Endodermal cell (in vitro differentiated cells): Measurements from ENCODE around the gene FBXL16. TPM values are rescaled to one million over a fixed set of nuclear protein-coding genes. Genes with fewer than 3 reads are reported as not detected.
A peak's percentile ranks its signal among the peaks of the same experiment; 100 is the strongest.

Source experiments
- DNase-seq: peaks from one replicate; pipeline ENCODE4 v3.0.0-alpha.2; 2017
- H3K27ac ChIP-seq: 2 replicates; pipeline ENCODE4 v1.5.1; 2013; ENCODE audit warnings: mild to moderate bottlenecking, low read depth, low read length, moderate library complexity
- H3K27me3 ChIP-seq: 2 replicates; pipeline ENCODE4 v1.6.1; 2013; ENCODE audit warnings: mild to moderate bottlenecking, low read length, moderate library complexity; ENCODE audit not compliant: insufficient read depth, control insufficient read depth, poor library complexity, severe bottlenecking
- H3K36me3 ChIP-seq: 2 replicates; pipeline ENCODE4 v1.7.0; 2013; ENCODE audit warnings: mild to moderate bottlenecking, low read length, moderate library complexity; ENCODE audit not compliant: control insufficient read depth, insufficient read depth
- H3K4me1 ChIP-seq: one replicate; pipeline ENCODE4 v1.7.0; 2013; ENCODE audit warnings: low read length; ENCODE audit not compliant: control insufficient read depth, insufficient read depth
- H3K4me3 ChIP-seq: 2 replicates; pipeline ENCODE4 v1.5.1; 2013; ENCODE audit warnings: mild to moderate bottlenecking, low read length, moderate library complexity
- H3K9ac ChIP-seq: 2 replicates; pipeline ENCODE4 v1.6.1; 2013; ENCODE audit warnings: mild to moderate bottlenecking, low read length, moderate library complexity; ENCODE audit not compliant: poor library complexity, severe bottlenecking; ENCODE audit errors: extremely low read depth
- H3K9me3 ChIP-seq: 2 replicates; pipeline ENCODE4 v1.6.1; 2013; ENCODE audit warnings: mild to moderate bottlenecking, low read length, moderate library complexity; ENCODE audit not compliant: control insufficient read depth
- H3K27ac Mint-ChIP-seq: 2 replicates; pipeline ENCODE4 v1.8.0; 2020; ENCODE audit warnings: mixed read lengths
- H3K27me3 Mint-ChIP-seq: 2 replicates; pipeline ENCODE4 v1.8.0; 2021; ENCODE audit warnings: mild to moderate bottlenecking, mixed read lengths; ENCODE audit not compliant: insufficient read depth
- H3K36me3 Mint-ChIP-seq: 2 replicates; pipeline ENCODE4 v1.8.0; 2020; ENCODE audit warnings: low read depth, mixed read lengths
- H3K4me1 Mint-ChIP-seq: 2 replicates; pipeline ENCODE4 v1.8.0; 2020; ENCODE audit warnings: mixed read lengths
- H3K4me3 Mint-ChIP-seq: 2 replicates; pipeline ENCODE4 v1.8.0; 2020; ENCODE audit warnings: mild to moderate bottlenecking, moderate library complexity, mixed read lengths
- H3K9me3 Mint-ChIP-seq: 2 replicates; pipeline ENCODE4 v1.8.0; 2020; ENCODE audit warnings: mild to moderate bottlenecking, mixed read lengths
- CTCF ChIP-seq: fragments of 200-600 bp; sonication (generic); conservative IDR thresholded peaks from 2 replicates; pipeline ENCODE4 v1.5.0; 2021; ENCODE audit warnings: antibody characterized with exemption, mild to moderate bottlenecking
- WGBS, 2 experiments: methylation state at CpG; one replicate each; pipeline versions ENCODE4 v1.1.5 to v1.1.7; 2013; ENCODE audit warnings: missing lambda C conversion rate in 2 of 2, mixed read lengths in 1 of 2; ENCODE audit not compliant: insufficient coverage in 1 of 2, insufficient read length in 1 of 2; 5-methylcytosine and 5-hydroxymethylcytosine counted together
- total RNA-seq, 2 donors: library from RNA; stranded (reverse); fragmentation: NEBNext Ultra II Directional in 1 of 2; extraction: Animal tissue kit (Norgen Biotek cat#: 25700) in 1 of 2; gene quantifications; 2 replicates in 1 of 2; 3 replicates in 1 of 2; pipeline ENCODE4 v1.2.1, GENCODE V29; 2021

Gene FBXL16
- total RNA-seq, 2 donors from 2014 or later, result 0.38 to 2.2 TPM

- H3K36me3 ChIP-seq, result peaks cover 24% of the 10 kb centered on the region
- no peaks in the 10 kb centered on the region for H3K9me3 Mint-ChIP-seq
- WGBS, 2 experiments, result 61 to 87% methylated on average over 14 to 38 of the region's 38 CpGs
- H3K9me3 ChIP-seq, result no peaks in the 10 kb centered on the region
- peak overlapping the region; percentile 80 for H3K9ac ChIP-seq
- H3K27me3 ChIP-seq, result no peaks in the 10 kb centered on the region
- peak overlapping the region; percentile 85 for H3K4me3 ChIP-seq
- H3K4me1 ChIP-seq, result no peaks in the 10 kb centered on the region
- TF ChIP-seq CTCF, result no peak
- peaks cover 5% of the 10 kb centered on the region for H3K4me1 Mint-ChIP-seq
- H3K36me3 Mint-ChIP-seq, result peaks cover 25% of the 10 kb centered on the region
- no peak overlapping the region for H3K27ac ChIP-seq
- H3K4me3 Mint-ChIP-seq, result peak overlapping the region; percentile 68
- DNase-seq, result no peak
- H3K27me3 Mint-ChIP-seq, result no peaks in the 10 kb centered on the region
- H3K27ac Mint-ChIP-seq, result no peak overlapping the region
Observed at GRCh38 chr16:739560-740458, 34.2 kb upstream of the FBXL16 start.

DNA sequence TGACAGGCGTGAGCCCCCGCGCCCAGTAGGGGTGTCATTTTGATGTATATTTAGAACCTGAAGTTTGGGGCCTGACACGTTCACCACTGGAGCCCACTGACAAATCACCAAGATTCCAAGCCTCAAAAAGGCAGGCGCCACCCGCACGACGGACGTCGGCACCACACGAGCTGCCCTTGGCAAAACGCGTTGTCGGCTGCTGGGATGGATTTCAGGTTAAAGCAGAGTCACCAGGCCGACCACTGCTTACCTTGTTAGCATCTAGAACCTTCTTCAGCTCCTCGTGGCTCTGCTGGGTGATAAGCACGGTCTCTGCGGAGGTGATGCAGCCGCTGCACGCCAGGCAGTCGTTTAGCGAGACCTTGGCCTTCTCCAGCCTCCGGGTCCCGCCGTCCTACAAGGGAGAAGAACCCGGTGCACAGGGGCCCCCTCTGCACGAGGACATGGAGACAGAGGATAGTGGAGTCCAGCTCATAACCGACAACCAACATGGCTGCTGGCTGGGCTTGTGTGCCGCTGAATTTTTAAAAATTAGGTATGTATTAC is 31.4 kb upstream of the FBXL16 start:
- H3K9me3 ChIP-seq, result no peaks in the 10 kb centered on the region
- no peaks in the 10 kb centered on the region for H3K9me3 Mint-ChIP-seq
- no peak overlapping the region for H3K9ac ChIP-seq
- no peaks in the 10 kb centered on the region for H3K4me1 ChIP-seq
- H3K36me3 Mint-ChIP-seq, result peaks cover 32% of the 10 kb centered on the region
- H3K4me3 ChIP-seq, result no peak overlapping the region
- no peaks in the 10 kb centered on the region for H3K27me3 ChIP-seq
- no peaks in the 10 kb centered on the region for H3K27me3 Mint-ChIP-seq
- no peak for TF ChIP-seq CTCF
- DNase-seq, result no peak
- no peak overlapping the region for H3K4me3 Mint-ChIP-seq
- H3K27ac Mint-ChIP-seq, result no peak overlapping the region
- 95 to 97% methylated on average over 27 to 29 of the region's 29 CpGs for WGBS, 2 experiments
- no peak overlapping the region for H3K27ac ChIP-seq
- H3K4me1 Mint-ChIP-seq, result peaks cover 5% of the 10 kb centered on the region
- H3K36me3 ChIP-seq, result peaks cover 34% of the 10 kb centered on the region

DNA sequence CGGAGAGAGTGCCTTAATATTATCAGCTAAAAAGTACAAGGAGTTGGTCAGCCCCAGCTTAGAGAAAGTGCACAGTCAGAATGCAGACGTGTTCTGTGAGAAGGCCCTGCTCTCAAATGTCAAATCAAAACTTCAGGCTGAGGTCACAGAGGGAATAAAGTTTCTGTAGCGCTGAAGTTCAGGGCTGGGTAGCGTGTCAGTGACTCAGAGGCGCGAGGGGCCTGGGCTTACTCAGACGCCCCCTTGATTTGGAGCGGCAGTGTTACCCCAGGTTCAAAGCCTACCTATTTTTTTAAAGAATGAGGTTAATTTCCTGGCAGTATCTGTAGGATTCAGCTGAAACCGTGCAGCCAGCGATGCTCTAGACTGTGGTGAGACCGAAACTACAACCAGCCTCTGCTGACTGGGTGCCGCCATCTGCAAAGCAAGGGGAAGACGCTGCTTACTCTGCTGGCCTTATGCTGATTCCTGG is 30.4 kb upstream of the FBXL16 start:
- Histone ChIP-seq H3K4me1 (no peaks in the 10 kb centered on the region), H3K27me3 (no peaks in the 10 kb centered on the region), H3K4me3 (no peak overlapping the region), H3K36me3 (peaks cover 34% of the 10 kb centered on the region), H3K9ac (no peak overlapping the region), H3K9me3 (no peaks in the 10 kb centered on the region), H3K27ac (no peak overlapping the region)
- H3K4me3 Mint-ChIP-seq, result no peak overlapping the region
- no peaks in the 10 kb centered on the region for H3K9me3 Mint-ChIP-seq
- no peaks in the 10 kb centered on the region for H3K27me3 Mint-ChIP-seq
- H3K4me1 Mint-ChIP-seq, result peaks cover 5% of the 10 kb centered on the region
- TF ChIP-seq CTCF, result no peak
- peaks cover 33% of the 10 kb centered on the region for H3K36me3 Mint-ChIP-seq
- WGBS, 2 experiments, result 93 to 97% methylated on average over 13 of the region's 13 CpGs
- H3K27ac Mint-ChIP-seq, result no peak overlapping the region
- no peak for DNase-seq
